Activated naive CD4-positive, alpha-beta T cell treated with anti-CD3 and anti-CD28 coated beads, Interleukin-2, amount 50 U/mL, for 16 hours (primary cell): Measurements from ENCODE around the gene TMEM232.
A peak's percentile ranks its signal among the peaks of the same experiment; 100 is the strongest.
"Not testable (repeated sequence)": the region's sequence is repeated elsewhere in the genome, so short reads cannot be mapped to it uniquely, and the experiment has no call there.

Experiments used
- DNase-seq: peaks from one replicate; pipeline ENCODE4 v3.0.0-alpha.2; 2020

Gene TMEM232

DNA sequence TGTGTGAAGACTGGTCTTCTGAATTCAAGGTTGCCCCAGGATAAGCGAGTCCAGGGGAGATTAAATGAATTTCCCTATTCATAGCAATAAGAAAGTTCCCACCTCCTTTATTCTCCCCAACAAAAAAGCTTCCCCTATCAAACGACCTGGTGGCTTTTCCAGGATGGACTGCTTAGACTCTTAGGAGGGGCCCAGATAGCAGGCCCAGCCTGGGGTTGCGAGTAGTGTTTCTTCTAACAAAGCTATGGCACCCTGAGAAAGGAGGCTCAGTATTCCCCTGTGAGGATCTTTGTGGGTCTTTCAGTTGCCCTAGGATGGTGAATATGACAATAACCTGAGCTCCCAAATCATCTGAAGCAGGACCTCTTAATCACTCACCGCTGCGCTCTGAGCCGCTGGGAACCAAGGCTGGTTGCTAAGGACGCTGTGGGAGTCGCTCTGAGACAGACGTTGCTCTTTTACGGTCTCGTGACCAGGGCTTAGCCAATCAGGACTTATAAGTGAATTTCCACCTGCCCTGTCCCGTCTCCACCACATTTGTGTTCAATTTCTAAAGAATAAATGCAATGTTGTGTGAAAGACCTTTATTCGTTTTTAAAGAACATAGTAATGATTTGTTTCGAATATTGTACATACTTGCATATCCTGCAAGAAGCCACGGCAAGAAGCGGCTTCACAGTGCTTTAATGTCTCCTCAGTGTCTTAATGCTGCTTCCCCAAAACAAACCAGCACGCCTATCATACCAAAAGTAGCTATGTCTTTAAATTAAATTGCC is at the start of gene TMEM232:
TSS of gene TMEM232 (minus strand) at position 423 of the 776 bp plus-strand sequence. CDS start 59,319 bp downstream, outside the sequence.
- peak; percentile 76 for DNase-seq

DNA sequence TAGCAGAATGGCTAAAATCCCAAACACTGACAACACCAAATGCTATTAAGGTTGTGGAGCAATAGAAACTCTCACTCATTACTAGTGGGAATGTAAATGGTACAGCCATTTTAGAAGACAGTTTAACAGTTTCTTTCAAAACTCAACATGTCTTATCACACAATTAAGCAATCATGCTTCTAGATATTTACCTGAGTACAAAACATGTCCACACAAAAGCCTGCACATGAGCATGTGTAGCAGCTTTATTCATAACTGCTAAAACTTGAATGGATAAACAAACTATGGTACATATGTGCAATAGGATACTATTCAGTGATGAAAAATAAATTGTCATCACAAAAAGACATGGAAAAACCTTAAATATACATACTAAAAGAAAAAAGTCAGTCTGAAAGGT is 43.8 kb upstream of the TMEM232 start:
- no peak for DNase-seq

GRCh38 chr5:110769000-110769681 is 42.7 kb upstream of the TMEM232 start:
- DNase-seq, result no peak

DNA sequence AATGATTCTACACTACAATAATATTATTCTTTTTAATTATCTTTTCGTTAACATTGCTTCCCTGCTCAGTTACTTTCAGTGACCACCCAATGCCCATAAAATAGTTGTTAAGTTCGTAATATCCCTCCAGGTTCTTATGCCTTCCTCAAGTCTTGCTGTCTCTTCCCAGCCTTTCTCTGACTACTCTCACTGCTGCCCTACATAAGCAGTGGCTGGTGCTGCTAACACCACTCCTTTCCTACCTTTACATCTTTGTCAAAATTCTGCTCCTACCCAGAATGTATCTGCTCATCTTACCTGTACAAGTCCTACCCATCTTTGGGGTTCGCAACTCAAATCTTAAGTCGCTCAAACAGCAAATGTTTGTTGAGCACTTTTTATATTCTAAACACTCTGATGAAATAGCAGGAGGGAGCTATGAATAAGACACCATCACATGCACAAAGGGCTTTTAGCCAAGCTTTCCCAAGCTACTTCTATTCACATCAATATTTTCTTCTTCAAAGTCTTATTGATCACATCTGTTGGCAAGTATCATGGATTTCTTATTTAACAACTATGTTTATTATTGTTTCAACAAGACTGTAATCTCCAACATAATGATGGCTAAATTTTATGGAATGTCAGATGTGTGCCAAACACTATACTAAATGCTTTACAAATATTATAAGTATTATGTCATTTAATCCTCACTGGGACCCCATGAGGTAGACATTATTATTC is 41.8 kb upstream of the TMEM232 start:
- DNase-seq, result no peak

DNA sequence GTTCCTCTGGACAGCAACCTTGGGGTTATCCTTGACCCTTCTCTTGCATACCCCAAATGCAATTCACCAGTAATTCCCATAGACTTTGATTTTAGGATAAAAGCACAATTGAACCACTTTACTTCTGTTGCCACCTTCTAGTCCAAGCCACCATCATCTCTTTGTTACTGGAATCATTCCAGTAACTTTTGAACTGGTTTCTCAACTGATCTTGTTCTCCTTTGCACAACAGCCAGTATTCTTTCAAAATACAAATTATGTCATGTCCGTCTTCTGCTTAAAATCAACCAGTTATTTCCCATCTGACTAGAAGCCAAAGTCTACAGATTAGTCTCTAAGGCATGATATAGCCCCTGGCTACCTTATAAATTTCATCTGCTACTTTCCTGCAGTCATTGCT is 33.7 kb upstream of the TMEM232 start:
- DNase-seq, result no peak

DNA sequence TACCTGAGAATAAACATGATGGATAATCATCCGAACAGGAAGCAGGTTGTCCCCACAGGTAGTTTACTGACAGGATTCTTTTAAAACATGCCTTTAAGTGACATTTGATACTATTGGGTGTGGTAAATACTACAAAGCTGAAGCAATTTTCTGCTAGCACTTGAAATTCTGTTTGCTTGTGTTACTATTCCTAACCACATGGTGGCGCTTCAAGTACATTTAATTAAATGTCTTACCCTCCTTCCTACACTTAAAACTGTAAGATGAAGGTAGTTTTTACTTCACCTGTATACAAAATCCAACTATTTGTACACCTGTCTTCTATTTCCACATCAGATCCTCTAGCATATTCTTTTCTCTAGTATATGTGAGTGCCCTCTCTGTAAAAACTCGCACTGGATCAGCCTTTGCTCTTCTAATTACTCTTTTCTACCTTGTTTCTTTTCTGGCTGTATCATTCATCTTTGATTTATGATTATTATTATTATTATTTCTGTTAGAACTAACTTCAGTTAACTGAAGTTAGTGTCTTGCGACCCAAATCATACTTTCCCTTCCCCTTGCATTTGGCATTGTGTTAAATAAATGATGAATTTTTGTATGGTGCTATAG is 30.8 kb upstream of the TMEM232 start:
- no peak for DNase-seq

DNA sequence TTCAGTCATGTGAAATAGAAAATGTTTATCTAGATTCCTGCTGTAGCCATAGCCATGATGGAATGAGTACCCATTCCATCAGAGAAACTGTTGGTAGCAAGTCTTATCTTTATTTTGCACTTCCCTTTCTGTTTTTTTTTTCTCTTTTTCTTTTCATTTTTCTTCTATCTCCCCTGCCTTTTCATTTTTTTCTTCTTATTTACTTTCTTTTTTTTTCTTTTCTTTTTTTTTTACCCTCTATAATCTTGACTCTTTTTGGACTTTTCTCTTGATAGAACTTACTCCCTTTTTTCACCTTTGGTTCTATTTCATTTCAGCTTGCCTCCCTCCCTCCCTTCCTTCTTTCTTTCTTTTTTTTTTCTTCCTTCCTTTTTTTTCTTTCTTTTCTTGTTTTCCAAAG is 27.7 kb upstream of the TMEM232 start:
- no peak for DNase-seq

GRCh38 chr5:110753600-110753999 is 27.1 kb upstream of the TMEM232 start:
- no peak for DNase-seq

DNA sequence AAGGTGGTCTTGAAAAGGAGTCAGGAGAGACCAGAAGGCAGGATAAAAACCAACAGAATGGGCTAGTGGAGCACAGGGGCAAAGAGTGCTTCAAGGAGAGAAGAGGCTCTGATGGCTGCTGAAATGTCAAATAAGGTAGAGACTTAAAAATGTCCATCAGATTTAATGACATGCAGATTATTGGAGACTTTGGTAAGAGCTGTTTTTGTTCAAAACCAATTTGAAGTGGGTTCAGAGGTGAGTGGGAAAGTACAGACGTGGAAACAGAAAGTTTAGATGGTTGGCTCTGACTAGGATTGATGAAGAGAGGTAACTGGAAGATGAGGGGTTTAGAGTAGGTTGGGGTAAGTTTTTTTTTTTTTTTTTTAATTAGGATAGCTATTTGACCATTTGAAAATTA is 26.5 kb upstream of the TMEM232 start:
- DNase-seq, result no peak

GRCh38 chr5:110751902-110752762 is 25.7 kb upstream of the TMEM232 start:
- DNase-seq, result no peak

GRCh38 chr5:110738812-110739651 is 12.6 kb upstream of the TMEM232 start, which contains the start of gene SLC25A46:
SLC25A46 (plus strand) TSS chr5:110739007; CDS start chr5:110739120, 113 bp downstream.
- peak; percentile 86 for DNase-seq

DNA sequence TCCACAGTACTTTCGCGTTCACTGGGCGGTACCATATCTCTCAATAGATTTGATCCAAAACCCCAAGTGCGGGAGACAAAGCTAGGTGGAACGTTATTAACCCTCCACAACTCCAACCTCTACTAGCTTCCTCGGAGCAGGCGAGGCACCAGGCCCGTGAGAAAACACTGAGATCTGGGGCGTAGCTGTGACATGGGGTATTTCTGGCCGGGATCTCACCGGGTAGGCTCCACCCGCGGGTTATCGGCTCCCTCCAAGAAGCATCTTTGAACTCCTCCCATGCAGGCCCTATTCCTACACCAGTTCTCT is 12.0 kb upstream of the TMEM232 start:
- no peak for DNase-seq

- no peak for DNase-seq
These were observed 10.3 kb upstream of the TMEM232 start for GRCh38 chr5:110736753-110737152.

GRCh38 chr5:110735556-110735955 is 9.1 kb upstream of the TMEM232 start:
- DNase-seq, result no peak

DNA sequence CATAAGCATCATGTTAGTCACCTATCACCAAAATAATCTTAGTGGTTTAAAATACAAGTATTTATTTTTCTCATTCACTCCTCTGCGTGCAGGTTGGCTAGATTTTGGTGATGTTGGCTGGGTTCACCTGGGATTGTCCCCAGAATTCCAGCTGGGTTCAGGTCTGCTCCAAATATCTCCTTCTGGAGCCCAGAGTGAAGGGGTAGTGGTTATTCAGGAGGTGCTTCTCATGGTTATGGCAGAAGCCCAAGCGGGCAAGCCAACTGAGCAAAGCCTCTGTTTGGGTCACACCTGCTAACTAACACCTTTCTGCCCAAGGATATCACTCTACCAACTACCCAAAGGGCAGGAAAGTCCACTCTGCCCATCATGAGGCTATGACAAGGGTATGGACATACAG is 7.6 kb upstream of the TMEM232 start:
- no peak for DNase-seq

DNA sequence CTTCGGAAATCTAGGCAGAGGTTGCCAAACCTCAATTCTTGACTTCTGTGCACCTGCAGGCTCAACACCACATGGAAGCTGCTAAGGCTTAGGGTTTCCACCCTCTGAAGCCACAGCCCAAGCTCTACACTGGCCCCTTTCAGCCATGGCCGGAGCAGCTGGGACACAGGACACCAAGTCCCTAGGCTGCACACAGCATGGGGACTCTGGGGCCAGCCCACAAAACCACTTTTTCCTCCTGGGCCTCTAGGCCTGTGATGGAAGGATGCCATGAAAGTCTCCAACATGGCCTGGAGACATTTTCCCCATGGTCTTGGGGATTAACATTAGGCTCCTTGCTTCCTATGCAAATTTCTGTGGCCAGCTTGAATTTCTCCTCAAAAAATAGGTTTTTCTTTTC is 5.0 kb upstream of the TMEM232 start:
- not testable (repeated sequence) for DNase-seq

GRCh38 chr5:110727025-110727314 is 499 bp upstream of the TMEM232 start:
- no peak for DNase-seq

DNA sequence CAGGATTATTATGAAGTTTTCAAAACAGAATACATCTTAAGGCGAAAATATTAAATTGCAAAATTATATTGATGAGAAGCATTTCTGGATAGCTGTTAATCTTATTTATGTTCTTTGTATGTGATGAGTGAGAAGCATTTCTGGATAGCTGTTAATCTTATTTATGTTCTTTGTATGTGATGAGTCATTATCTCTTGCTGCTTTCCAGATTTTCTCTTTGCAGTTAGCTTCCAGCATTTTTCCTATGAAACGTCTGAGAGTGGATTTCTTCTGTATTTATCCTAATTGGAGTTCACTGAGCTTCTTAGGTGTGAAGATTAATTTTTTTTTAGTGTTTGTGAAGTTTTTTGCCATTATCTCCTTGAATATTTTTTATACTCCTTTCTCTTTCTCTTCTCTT is 8.2 kb downstream of the TMEM232 start:
- DNase-seq, result no peak

- DNase-seq, result no peak
These were observed 9.9 kb downstream of the TMEM232 start for GRCh38 chr5:110716247-110717245.

DNA sequence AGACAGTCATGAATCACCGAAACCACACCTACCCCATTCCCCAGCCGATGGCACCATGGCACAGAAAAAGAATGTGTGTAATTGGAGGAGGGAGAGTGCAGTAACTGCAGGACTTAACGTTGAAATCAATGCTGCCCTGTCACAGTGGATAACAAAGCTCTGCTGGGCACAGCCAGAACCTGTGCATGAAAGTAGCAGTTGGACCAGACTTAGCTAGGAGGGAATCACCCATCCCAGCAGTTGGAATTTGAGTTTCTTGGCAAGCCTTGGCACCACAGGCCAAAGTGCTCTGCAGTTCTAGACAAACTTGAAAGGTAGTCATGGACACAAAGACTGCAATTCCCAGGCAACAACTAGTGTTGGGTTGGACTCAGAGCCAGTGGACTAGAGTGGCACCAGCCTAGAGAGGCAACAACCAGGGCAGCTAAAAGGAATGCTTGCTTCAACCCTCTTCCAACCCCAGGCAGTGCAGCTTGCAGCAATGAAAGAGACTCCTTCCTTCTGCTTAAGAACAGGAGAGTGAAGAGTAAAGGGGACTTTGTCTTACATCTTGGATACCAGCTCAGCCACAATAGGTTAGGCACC is 19.1 kb downstream of the TMEM232 start:
- no peak for DNase-seq
